ENCODE measurements around the gene UBE2E2. TPM values are rescaled to one million over a fixed set of nuclear protein-coding genes. Genes with fewer than 3 reads are reported as not detected.

Gene UBE2E2
- total and polyA plus RNA-seq, 4 donors: 21.5 to 87.5 (median 29.0) TPM

DNA sequence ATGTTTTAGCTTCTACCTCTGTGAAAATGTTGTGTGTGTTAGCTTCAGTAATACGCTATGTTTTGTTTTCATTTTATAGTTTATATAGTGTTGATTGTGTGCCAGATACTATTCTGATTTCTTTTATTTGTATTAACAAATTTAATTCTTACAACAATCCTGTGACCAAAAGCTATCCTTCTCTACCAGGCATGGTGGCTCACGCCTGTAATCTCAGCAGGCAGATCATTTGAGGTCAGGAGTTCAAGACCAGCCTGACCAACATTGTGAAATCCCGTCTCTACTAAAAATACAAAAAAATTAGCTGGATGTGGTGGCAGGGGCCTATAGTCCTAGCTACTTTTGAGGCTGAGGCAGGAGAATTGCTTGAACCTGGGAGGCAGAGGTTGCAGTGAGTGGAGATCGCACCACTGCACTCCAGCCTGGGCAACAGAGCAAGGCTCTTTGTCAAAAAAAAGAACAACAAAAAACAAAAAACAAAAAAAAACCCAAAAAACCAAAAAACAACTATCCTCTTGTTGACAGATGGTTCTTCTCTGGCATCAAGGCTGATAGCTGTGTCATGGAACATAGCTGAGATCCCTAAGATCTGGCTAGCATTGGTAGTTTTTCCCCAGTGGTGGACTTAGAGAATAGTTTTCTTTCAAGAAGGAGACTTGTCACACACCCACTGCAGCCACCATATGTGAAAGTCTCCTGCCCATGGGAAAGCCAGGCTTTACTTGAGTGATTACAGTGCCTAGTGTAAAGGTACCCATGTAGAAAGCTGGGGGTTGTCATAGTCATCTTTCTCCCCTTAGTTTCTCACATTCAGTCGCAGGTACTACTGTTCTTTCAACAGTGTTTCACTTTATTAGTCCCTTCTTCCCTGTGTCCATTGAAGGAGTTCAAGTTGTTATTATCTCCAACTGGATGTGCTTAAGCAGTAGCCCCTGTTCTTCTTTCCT lies 116.5 kb downstream of the UBE2E2 start:
- ATAC-seq (ENCODE audit: insufficient read depth, low FRiP score) (no peak), DNase-seq (peak; percentile 20 to 82 (median 74))
- Histone ChIP-seq H3K27ac (ENCODE audit: low read depth in 1 of 2, low read length in 1 of 2) (no peak overlapping the region), H3K9me3 (ENCODE audit: control insufficient read depth in 4 of 4, insufficient read depth in 3 of 4, low read length in 3 of 4) (no peaks in the 10 kb centered on the region), H3K4me3 (no peak overlapping the region), H3K27me3 (ENCODE audit: control insufficient read depth in 3 of 3, insufficient read depth in 3 of 3, low read length in 2 of 3) (no peaks in the 10 kb centered on the region), H3K4me1 (ENCODE audit: control insufficient read depth in 5 of 5, insufficient read depth in 5 of 5, low read length in 5 of 5) (peaks cover 0 to 10% (median 0%) of the 10 kb centered on the region in 5 donors), H3K36me3 (ENCODE audit: control insufficient read depth in 4 of 4, insufficient read depth in 4 of 4, low read length in 4 of 4) (no peaks in the 10 kb centered on the region), H3K9ac (ENCODE audit: insufficient read depth in 1 of 2, low read length in 2 of 2) (no peak overlapping the region)
- TF ChIP-seq, protein P1, sequence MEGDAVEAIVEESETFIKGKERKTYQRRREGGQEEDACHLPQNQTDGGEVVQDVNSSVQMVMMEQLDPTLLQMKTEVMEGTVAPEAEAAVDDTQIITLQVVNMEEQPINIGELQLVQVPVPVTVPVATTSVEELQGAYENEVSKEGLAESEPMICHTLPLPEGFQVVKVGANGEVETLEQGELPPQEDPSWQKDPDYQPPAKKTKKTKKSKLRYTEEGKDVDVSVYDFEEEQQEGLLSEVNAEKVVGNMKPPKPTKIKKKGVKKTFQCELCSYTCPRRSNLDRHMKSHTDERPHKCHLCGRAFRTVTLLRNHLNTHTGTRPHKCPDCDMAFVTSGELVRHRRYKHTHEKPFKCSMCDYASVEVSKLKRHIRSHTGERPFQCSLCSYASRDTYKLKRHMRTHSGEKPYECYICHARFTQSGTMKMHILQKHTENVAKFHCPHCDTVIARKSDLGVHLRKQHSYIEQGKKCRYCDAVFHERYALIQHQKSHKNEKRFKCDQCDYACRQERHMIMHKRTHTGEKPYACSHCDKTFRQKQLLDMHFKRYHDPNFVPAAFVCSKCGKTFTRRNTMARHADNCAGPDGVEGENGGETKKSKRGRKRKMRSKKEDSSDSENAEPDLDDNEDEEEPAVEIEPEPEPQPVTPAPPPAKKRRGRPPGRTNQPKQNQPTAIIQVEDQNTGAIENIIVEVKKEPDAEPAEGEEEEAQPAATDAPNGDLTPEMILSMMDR (IDR thresholded peaks at IDR 0.05; ENCODE audit: control extremely low read depth, extremely low read depth): no peak
- 87 to 93% methylated on average over 5 of the region's 5 CpGs for WGBS, 2 donors

DNA sequence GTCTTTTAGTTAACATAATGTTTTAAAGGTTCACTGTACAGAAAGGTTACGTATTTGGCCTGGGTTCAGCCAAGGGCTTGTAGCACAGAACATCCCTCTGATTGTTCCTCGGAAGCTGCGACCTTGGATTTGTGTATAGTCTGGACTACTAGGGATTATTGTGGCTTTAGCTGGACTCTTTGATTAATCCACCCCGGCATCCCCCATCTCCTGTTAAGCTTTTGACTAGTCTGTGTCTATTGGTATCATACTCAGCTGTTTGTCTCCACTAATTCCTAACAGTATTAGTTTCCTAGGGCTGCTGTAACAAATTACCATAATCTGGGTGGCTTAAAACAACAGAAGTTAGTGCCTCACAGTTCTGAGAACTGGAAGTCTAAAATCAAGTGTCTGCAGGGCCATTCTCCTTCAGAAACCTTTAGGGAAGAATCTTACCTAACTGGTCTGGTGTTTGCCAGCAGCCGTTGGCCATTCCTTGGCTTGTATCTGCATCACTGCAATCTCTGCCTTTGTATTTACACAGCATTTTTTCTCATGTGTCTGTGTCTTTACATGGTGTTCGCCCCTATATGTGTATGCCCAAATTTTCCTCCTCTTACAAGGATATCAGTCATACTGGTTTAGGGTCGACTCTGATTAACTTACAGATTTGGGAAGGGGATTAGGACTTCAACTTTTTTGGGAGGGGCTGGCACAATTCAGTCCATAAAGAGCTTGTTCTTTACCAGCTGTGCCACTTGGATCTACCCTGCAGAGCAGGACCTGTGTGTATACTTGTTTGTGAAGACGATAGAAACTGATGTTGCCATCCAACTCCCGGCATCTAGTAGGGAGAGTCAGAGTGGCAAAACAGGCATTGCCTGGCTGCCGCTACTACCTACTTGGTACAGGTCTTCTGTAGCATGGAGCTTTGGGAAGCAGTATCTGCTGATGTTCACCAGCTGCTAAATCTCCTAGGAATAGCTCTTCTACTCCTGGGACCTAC lies 117.8 kb downstream of the UBE2E2 start:
- Histone ChIP-seq H3K4me3 (no peak overlapping the region), H3K36me3 (ENCODE audit: control insufficient read depth in 4 of 4, insufficient read depth in 4 of 4, low read length in 4 of 4) (no peaks in the 10 kb centered on the region), H3K9ac (ENCODE audit: insufficient read depth in 1 of 2, low read length in 2 of 2) (no peak overlapping the region), H3K27ac (ENCODE audit: low read depth in 1 of 2, low read length in 1 of 2) (no peak overlapping the region), H3K4me1 (ENCODE audit: control insufficient read depth in 5 of 5, insufficient read depth in 5 of 5, low read length in 5 of 5) (peaks cover 0 to 15% (median 0%) of the 10 kb centered on the region in 5 donors), H3K27me3 (ENCODE audit: control insufficient read depth in 3 of 3, insufficient read depth in 3 of 3, low read length in 2 of 3) (no peaks in the 10 kb centered on the region), H3K9me3 (ENCODE audit: control insufficient read depth in 4 of 4, insufficient read depth in 3 of 4, low read length in 3 of 4) (no peaks in the 10 kb centered on the region)
- WGBS, 2 donors: 91 to 93% methylated on average over 10 of the region's 10 CpGs
- ATAC-seq (ENCODE audit: insufficient read depth, low FRiP score): no peak
- peak in 1 of 3 donors; percentile 11 for DNase-seq
- TF ChIP-seq, protein P1 (IDR thresholded peaks at IDR 0.05; ENCODE audit: control extremely low read depth, extremely low read depth): no peak

DNA sequence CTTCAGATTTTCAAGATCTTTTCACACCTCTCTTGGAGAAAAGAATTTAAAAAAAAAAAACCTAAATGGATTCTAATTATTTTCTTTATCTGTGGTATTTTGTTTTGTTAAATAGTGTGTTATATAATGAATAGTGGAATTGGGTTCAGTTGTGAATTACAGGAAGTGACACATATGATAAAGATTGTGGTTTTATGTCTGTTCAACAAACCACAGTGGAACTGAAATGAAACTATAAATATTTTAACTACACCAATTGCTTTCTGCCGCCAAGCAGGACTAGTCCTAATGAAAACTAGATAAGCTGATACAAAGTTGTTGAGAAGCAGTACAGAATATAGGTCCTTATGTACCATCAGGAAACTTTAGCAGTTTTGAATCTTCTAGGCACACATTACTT lies 121.6 kb downstream of the UBE2E2 start:
- H3K36me3 ChIP-seq (ENCODE audit: control insufficient read depth in 4 of 4, insufficient read depth in 4 of 4, low read length in 4 of 4): no peaks in the 10 kb centered on the region
- no peaks in the 10 kb centered on the region for H3K27me3 ChIP-seq (ENCODE audit: control insufficient read depth in 3 of 3, insufficient read depth in 3 of 3, low read length in 2 of 3)
- 3 to 13% methylated on average over 1 of the region's 1 CpG for WGBS, 2 donors
- DNase-seq (peak in 2 of 3 donors; percentile 49 to 54), ATAC-seq (ENCODE audit: insufficient read depth, low FRiP score) (no peak)
- no peak overlapping the region for H3K9ac ChIP-seq (ENCODE audit: insufficient read depth in 1 of 2, low read length in 2 of 2)
- no peak overlapping the region for H3K27ac ChIP-seq (ENCODE audit: low read depth in 1 of 2, low read length in 1 of 2)
- no peaks in the 10 kb centered on the region for H3K9me3 ChIP-seq (ENCODE audit: control insufficient read depth in 4 of 4, insufficient read depth in 3 of 4, low read length in 3 of 4)
- H3K4me1 ChIP-seq (ENCODE audit: control insufficient read depth in 5 of 5, insufficient read depth in 5 of 5, low read length in 5 of 5): peaks cover 0 to 15% (median 0%) of the 10 kb centered on the region in 5 donors
- TF ChIP-seq, protein P1 (IDR thresholded peaks at IDR 0.05; ENCODE audit: control extremely low read depth, extremely low read depth): no peak
- no peak overlapping the region for H3K4me3 ChIP-seq

Data from lung (tissue), 12 donors.